GM12801 (cell line): ENCODE data around the gene KCNJ5.

Experiments
- TF ChIP-seq, protein P1 (sequence below): IDR thresholded peaks from one replicate; pipeline ENCODE4 v1.5.1; 2011; ENCODE audit warnings: control low read depth; ENCODE audit not compliant: insufficient read length; ENCODE audit errors: extremely low read depth

KCNJ5 gene

DNA sequence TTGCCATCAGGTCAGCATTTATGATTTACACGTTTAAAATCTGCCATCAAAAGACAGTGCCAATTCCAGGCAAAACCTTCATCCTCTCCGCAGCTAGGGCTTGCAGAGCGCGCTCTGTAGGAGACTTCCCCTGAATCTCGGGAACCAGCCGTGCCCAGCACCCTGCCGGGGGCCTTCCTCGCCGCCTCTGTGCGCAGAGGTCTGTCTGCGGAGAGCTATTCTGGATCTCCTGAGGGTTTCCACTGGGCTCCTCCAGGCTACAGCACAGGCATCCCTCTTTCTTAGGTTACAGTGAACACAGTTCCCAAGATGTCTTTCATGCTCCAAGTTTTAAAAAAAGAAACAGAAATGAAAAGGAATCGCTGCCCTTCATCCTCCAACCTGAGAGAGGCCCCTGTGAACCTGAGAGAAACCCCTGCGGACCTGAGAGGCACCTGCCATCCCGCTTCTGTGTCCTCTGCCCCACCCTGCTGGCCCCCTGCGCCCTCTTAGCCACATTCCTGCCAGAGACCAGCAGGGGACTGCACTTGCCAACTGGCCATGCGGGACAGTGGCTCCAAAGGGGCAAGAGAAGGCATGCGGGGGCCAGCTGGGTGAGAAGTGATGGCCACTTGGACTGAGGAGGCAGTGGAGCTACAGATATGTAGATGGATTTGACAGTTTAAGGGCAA is 35.4 kb downstream of the KCNJ5 start:
- TF ChIP-seq, protein P1, sequence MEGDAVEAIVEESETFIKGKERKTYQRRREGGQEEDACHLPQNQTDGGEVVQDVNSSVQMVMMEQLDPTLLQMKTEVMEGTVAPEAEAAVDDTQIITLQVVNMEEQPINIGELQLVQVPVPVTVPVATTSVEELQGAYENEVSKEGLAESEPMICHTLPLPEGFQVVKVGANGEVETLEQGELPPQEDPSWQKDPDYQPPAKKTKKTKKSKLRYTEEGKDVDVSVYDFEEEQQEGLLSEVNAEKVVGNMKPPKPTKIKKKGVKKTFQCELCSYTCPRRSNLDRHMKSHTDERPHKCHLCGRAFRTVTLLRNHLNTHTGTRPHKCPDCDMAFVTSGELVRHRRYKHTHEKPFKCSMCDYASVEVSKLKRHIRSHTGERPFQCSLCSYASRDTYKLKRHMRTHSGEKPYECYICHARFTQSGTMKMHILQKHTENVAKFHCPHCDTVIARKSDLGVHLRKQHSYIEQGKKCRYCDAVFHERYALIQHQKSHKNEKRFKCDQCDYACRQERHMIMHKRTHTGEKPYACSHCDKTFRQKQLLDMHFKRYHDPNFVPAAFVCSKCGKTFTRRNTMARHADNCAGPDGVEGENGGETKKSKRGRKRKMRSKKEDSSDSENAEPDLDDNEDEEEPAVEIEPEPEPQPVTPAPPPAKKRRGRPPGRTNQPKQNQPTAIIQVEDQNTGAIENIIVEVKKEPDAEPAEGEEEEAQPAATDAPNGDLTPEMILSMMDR: no peak

- TF ChIP-seq, protein P1: no peak
Measured at GRCh38 chr11:128927108-128927461, 35.9 kb downstream of the KCNJ5 start.

- TF ChIP-seq, protein P1: no peak
Measured at GRCh38 chr11:128927683-128928336, 36.7 kb downstream of the KCNJ5 start.

- TF ChIP-seq, protein P1: no peak
Measured at GRCh38 chr11:128928400-128928799, 37.2 kb downstream of the KCNJ5 start.

DNA sequence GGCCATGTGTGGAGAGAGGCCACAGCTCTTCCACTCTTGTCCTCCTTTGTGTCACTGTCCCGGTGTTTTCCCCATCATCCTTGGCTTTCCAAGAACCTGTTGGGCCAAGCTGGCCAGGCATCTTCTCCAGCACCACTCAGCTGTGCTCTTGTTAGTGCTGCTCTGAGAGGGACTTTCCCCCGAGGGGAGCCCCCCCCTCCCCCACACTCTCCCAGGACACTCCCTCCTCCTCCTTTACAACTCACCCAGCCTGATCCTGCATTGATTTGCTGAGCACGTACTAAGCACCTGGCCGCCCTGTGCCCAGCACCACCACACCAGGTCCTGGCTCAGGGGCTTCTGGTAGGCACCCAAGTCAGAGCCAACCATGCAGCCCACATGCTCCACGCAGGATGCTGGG is 38.3 kb downstream of the KCNJ5 start:
- TF ChIP-seq, protein P1: no peak

DNA sequence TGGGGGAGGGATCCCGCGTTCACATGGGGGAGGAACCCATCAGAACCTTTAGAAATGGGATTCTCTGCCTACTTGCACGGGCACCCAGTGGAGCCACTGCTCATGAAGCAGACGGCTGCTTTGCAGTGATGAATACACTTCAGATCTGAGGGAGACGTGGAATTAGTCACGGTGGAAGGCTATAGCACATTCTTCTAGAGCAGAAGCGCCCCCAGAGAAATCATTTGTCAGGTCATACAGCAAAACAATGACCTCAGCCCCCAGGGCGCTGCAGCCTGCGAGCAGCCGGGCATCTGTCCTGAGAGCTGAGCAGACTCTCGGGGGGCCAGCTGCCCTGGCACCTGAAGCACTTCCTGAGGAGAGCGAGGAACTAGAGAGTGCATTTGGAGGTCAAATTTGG is 38.8 kb downstream of the KCNJ5 start:
- TF ChIP-seq, protein P1: no peak

GRCh38 chr11:128931066-128931465 is 39.9 kb downstream of the KCNJ5 start:
- TF ChIP-seq, protein P1: no peak
